Measurements from ENCODE around the gene CASZ1.

DNA sequence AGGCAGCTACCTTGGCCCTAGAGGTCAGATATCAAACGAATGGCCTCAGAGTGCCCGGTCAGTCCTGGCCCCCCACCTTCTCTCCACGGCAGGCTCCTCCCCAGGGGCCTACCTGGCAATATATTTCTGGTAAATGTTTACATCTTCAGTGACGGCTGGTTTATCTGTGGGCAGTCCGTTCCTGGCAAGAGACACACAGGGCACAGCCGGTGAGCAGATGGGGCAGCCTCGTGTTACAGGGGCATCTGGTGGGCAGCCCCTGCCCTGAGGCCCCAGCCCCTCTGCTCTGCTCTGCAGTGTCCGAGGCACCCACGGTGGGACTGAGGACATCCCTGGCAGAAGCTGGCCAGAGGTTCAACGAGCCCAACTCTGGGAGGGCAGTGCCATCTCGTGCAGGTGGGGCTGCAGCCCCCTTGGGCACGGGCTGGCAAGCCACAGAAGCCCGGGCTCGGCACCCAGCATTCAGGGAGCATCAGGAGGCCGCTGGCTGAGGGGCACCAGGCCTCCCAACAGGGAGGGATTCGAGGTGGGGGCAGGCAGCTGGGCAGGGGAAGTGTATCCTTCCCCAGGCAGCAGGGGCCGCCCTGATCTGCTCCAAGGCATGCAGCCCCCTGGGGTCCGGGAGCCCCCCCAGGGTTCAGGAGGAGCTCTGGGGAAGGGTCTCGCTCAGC, 137.9 kb downstream of the CASZ1 start:
- TF ChIP-seq TCF7 (IDR thresholded peaks at IDR 0.05; ENCODE audit: borderline replicate concordance) (no peak), SPI1 (IDR thresholded peaks at IDR 0.05; ENCODE audit: borderline replicate concordance, insufficient read depth, low read depth, low read length) (no peak), EZH2 (IDR thresholded peaks at IDR 0.05; ENCODE audit: borderline replicate concordance, control insufficient read depth, low read depth, low read length) (no peak), MTA3 (IDR thresholded peaks at IDR 0.05; ENCODE audit: borderline replicate concordance, low read length) (no peak), CHD1 (IDR thresholded peaks at IDR 0.05; ENCODE audit: low read depth, low read length) (no peak), RCOR1 (conservative IDR thresholded peaks at IDR 0.05; ENCODE audit: low read depth, low read length) (no peak), EGR1 (IDR thresholded peaks at IDR 0.05; ENCODE audit: borderline replicate concordance in 1 of 2, low read depth in 2 of 2, low read length in 2 of 2) (no peak), LARP7 (IDR thresholded peaks at IDR 0.05) (no peak)
- TF ChIP-seq, protein P1, sequence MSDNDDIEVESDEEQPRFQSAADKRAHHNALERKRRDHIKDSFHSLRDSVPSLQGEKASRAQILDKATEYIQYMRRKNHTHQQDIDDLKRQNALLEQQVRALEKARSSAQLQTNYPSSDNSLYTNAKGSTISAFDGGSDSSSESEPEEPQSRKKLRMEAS (IDR thresholded peaks at IDR 0.05; ENCODE audit: low read depth, low read length), result no peak
- TF ChIP-seq, protein P2, sequence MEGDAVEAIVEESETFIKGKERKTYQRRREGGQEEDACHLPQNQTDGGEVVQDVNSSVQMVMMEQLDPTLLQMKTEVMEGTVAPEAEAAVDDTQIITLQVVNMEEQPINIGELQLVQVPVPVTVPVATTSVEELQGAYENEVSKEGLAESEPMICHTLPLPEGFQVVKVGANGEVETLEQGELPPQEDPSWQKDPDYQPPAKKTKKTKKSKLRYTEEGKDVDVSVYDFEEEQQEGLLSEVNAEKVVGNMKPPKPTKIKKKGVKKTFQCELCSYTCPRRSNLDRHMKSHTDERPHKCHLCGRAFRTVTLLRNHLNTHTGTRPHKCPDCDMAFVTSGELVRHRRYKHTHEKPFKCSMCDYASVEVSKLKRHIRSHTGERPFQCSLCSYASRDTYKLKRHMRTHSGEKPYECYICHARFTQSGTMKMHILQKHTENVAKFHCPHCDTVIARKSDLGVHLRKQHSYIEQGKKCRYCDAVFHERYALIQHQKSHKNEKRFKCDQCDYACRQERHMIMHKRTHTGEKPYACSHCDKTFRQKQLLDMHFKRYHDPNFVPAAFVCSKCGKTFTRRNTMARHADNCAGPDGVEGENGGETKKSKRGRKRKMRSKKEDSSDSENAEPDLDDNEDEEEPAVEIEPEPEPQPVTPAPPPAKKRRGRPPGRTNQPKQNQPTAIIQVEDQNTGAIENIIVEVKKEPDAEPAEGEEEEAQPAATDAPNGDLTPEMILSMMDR (IDR thresholded peaks at IDR 0.05 in 2 of 3, conservative IDR thresholded peaks at IDR 0.05 in 1 of 3; ENCODE audit: control insufficient read depth in 2 of 3, extremely low read depth in 1 of 3, insufficient read depth in 1 of 3, low read depth in 3 of 3, low read length in 3 of 3), result no peak
